BJ (cell line): ENCODE data around the gene SKAP1. TPM values are rescaled to one million over a fixed set of nuclear protein-coding genes. Genes with fewer than 3 reads are reported as not detected.

Experiments
- CTCF ChIA-PET: fragments of 350-600 bp; formaldehyde crosslinking; extraction: SDS; loops from one replicate; lab custom pipeline; 2021; ENCODE audit warnings: antibody characterized with exemption, inconsistent platforms; lab: Yijun Ruan, JAX
- POLR2A ChIA-PET: fragments of 300-600 bp; sonication (Branson Sonifier 250); formaldehyde crosslinking; extraction: SDS; loops from one replicate; lab custom pipeline; 2021; ENCODE audit warnings: antibody characterized with exemption; lab: Charles Lee
- DNase-seq: peaks from one replicate; pipeline ENCODE4 v3.0.0-alpha.2; 2011; ENCODE audit warnings: low read depth
- H3K27me3 ChIP-seq: 2 replicates; pipeline ENCODE4 v1.6.0; 2011; ENCODE audit warnings: low read length; ENCODE audit not compliant: control insufficient read depth, insufficient read depth
- H3K36me3 ChIP-seq: 2 replicates; pipeline ENCODE4 v1.5.1; 2011; ENCODE audit warnings: low read length; ENCODE audit not compliant: control insufficient read depth, insufficient read depth
- H3K4me3 ChIP-seq: 2 replicates; pipeline ENCODE4 v1.5.1; 2011; ENCODE audit warnings: low read depth, mild to moderate bottlenecking, control low read depth, low read length
- CTCF ChIP-seq: IDR thresholded peaks from 2 replicates; pipeline ENCODE4 v1.5.1; 2011; ENCODE audit warnings: low read depth, mild to moderate bottlenecking, control low read depth, inconsistent platforms, low read length, moderate library complexity; ENCODE audit not compliant: insufficient read depth
- polyA plus RNA-seq: library from polyadenylated mRNA; depleted of rRNA; stranded (reverse); fragments of >200 nt; gene quantifications from 2 replicates; pipeline ENCODE4 v1.2.3, GENCODE V29; 2011

The SKAP1 gene
- polyA plus RNA-seq, 1 experiment: not detected

- CTCF ChIA-PET: interaction anchor here (0.7 to 2.0 kb wide), 14 partner anchors 9 to 129 kb away, joined by 3 to 6 read pairs (median 4); no protein-coding TSS in a partner anchor
- TF ChIP-seq CTCF: 0 out of 2 replicates have a peak, but pooled peaks have one; percentile 4
- POLR2A ChIA-PET: no interaction called here
- no peak for DNase-seq
- H3K27me3 ChIP-seq: no peaks in the 10 kb centered on the region
- H3K4me3 ChIP-seq: peak within 1 kb of the TSS; percentile 80
- H3K36me3 ChIP-seq: no peaks in the 10 kb centered on the region
These were observed 322.6 kb downstream of the SKAP1 start, which contains the start of gene SNX11 for GRCh38 chr17:48107137-48108055. SNX11 (plus strand) TSS chr17:48107766; CDS start chr17:48112044, 4,278 bp downstream.

GRCh38 chr17:48106802-48107136, 323.2 kb downstream of the SKAP1 start:
- CTCF ChIA-PET: interaction anchor here (0.7 to 2.0 kb wide), 6 partner anchors 9 to 81 kb away, joined by 3 to 7 read pairs (median 4); no protein-coding TSS in a partner anchor
- POLR2A ChIA-PET: no interaction called here
- Histone ChIP-seq H3K36me3 (no peaks in the 10 kb centered on the region), H3K27me3 (no peaks in the 10 kb centered on the region), H3K4me3 (peak overlapping the region; percentile 80)
- TF ChIP-seq CTCF: no peak
- DNase-seq: no peak

- POLR2A ChIA-PET: no interaction called here
- no peak for TF ChIP-seq CTCF
- Histone ChIP-seq H3K36me3 (no peaks in the 10 kb centered on the region), H3K27me3 (no peaks in the 10 kb centered on the region), H3K4me3 (no peak overlapping the region)
- no peak for DNase-seq
- CTCF ChIA-PET: interaction anchor here (5.7 kb wide), 1 partner anchor 78 kb away, joined by 26 read pairs; no protein-coding TSS in a partner anchor
These were observed 325.6 kb downstream of the SKAP1 start for GRCh38 chr17:48104440-48104839.

GRCh38 chr17:48102798-48103715, 327.0 kb downstream of the SKAP1 start:
- ChIA-PET CTCF (interaction anchor here (0.6 to 5.7 kb wide), 5 partner anchors 23 to 139 kb away, joined by 3 to 26 read pairs (median 4); partner anchors contain the start of gene CDK5RAP3), POLR2A (no interaction called here)
- Histone ChIP-seq H3K4me3 (no peak overlapping the region), H3K27me3 (no peaks in the 10 kb centered on the region), H3K36me3 (no peaks in the 10 kb centered on the region)
- DNase-seq: no peak
- TF ChIP-seq CTCF: no peak
